Aortic smooth muscle cell (primary cell): Measurements from ENCODE around the gene TMEM255B. TPM values are rescaled to one million over a fixed set of nuclear protein-coding genes. Genes with fewer than 3 reads are reported as not detected.

Source experiments
- total RNA-seq: library from RNA; depleted of rRNA; stranded (reverse); fragments of >200 nt; gene quantifications from 2 replicates; pipeline ENCODE4 v1.2.3, GENCODE V29; 2014

Gene TMEM255B
- total RNA-seq = 0.26 and 0.44 TPM in 2 replicates

DNA sequence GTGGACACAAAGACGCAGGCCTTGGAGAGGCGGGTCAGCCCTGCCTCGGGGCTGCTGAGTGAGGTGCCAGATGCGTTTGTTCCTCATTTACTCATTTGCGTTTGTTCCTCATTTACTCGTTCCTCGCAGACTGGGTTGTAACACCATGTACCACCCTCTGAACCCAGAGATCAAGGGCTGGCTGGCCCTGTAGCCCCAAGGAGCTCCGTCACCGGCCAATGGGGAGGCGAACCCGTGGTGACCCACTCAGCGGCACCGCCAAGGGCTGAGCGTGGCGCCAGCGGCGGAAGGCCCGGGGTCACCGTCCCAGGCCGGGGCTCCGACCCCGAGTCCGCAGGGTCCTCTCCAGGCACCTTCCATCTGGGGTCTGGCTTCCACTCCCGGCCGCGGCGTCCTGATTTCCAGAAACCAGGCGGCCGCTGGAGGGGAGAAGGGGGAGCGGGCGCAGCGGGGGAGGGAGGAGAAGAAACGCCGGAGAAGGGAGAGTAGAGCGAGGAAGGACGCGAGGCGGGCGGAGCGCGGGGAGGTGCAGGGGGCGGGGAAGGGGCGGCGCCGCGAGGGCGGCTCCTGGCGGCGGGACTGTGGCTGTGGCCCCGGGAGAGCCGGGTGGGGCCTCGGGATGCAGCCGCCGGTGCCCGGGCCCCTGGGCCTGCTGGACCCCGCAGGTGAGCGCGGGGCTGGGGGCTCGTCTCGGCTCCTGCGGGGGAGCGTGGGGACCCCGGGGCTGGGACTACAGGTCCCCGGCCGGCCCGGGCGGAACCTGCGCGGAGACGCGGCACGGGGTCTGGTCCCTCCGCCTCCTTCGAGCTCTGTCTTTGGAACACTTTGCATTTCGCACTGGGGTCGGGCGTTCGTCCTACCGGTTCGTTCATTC lies at the start of gene TMEM255B:
Gene TMEM255B, plus strand, starts transcription at position 576 of the 874 bp plus-strand sequence. Its CDS starts 44 bp downstream, at position 620.

GRCh38 chr13:113863524-113864272 lies 104.7 kb downstream of the TMEM255B start, which contains the start of gene GAS6:
Gene GAS6, minus strand, starts transcription at chr13:113864076. Its CDS starts 156 bp downstream, at chr13:113863920.

Other genes with a start within 250 kb of the TMEM255B start
- gene TFDP1, start 174.5 kb upstream of the TMEM255B start, total RNA-seq = 44.0 and 44.1 TPM in 2 replicates
- gene ATP4B, start 101.0 kb upstream of the TMEM255B start, total RNA-seq = not detected in 2 replicates
- gene GRK1, start 92.0 kb upstream of the TMEM255B start, total RNA-seq = not detected in 2 replicates
- 10.8 and 17.0 TPM in 2 replicates for gene GAS6, start 104.8 kb downstream of the TMEM255B start, total RNA-seq
- gene C13orf46, start 214.8 kb downstream of the TMEM255B start, total RNA-seq = 0.40 and 0.68 TPM in 2 replicates